ENCODE data around the gene RNF41. TPM values are rescaled to one million over a fixed set of nuclear protein-coding genes. Genes with fewer than 3 reads are reported as not detected.
A peak's percentile ranks its signal among the peaks of the same experiment; 100 is the strongest.

The RNF41 gene
- total RNA-seq, 1 donor: 131 TPM

DNA sequence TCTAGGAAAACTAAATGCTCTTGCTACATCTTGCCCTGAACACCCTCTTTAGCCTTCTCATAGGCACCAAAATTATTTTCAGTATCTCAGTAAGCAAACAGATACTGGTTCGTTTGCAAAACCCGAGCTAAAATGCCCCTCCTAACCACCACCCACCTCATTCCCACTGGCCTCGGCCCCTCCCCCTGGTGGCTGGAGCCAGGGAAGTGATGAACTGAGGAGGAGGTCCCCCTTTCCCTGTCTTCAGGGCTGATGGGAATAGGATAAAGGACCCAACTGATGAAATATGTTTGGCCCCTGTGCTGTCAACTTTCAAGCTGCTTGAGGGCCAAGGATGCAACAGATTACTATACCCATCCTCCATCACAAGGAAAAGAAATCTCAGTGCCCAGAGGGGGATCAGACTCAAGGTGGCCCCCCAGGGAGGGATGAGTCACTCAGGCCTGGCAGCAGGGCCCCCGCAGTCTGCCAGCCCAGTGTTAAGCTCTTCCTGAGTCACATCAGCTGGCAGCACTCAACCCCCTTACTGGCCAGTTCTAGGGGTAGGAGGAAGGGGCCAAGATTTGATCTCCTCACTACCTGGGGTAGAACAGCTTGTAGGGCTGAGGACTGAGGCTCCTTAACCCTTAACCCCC, 34.7 kb upstream of the RNF41 start:
- DNase-seq (ENCODE audit: low read depth): no peak
- peak overlapping the region; percentile 9 for H3K4me3 ChIP-seq (ENCODE audit: low read depth, low read length)
- TF ChIP-seq, protein P1, sequence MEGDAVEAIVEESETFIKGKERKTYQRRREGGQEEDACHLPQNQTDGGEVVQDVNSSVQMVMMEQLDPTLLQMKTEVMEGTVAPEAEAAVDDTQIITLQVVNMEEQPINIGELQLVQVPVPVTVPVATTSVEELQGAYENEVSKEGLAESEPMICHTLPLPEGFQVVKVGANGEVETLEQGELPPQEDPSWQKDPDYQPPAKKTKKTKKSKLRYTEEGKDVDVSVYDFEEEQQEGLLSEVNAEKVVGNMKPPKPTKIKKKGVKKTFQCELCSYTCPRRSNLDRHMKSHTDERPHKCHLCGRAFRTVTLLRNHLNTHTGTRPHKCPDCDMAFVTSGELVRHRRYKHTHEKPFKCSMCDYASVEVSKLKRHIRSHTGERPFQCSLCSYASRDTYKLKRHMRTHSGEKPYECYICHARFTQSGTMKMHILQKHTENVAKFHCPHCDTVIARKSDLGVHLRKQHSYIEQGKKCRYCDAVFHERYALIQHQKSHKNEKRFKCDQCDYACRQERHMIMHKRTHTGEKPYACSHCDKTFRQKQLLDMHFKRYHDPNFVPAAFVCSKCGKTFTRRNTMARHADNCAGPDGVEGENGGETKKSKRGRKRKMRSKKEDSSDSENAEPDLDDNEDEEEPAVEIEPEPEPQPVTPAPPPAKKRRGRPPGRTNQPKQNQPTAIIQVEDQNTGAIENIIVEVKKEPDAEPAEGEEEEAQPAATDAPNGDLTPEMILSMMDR (IDR thresholded peaks at IDR 0.05; ENCODE audit: insufficient read depth, low read depth, low read length): peak; percentile 22

DNA sequence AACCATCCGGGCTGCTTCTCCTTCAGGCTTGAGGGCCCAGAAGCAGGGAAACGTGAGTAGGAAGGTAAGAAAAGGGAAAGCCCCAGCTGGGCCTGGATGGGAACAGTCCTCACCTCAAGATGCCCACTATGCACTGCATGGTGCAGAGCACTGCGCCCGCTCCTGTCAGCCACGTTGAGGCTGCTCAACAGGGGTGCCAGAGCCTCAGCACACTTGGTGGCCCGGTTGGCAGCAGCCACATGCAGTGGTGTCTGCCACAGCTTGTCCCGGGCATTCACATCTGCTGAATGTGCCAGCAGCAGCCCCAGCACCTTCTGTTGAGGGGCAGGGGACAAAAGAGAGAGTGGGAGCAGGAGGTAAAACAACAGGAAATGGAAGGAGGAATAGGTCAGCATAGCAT, 33.9 kb upstream of the RNF41 start:
- TF ChIP-seq, protein P1 (IDR thresholded peaks at IDR 0.05; ENCODE audit: insufficient read depth, low read depth, low read length): no peak
- H3K4me3 ChIP-seq (ENCODE audit: low read depth, low read length): no peak overlapping the region
- DNase-seq (ENCODE audit: low read depth): no peak

DNA sequence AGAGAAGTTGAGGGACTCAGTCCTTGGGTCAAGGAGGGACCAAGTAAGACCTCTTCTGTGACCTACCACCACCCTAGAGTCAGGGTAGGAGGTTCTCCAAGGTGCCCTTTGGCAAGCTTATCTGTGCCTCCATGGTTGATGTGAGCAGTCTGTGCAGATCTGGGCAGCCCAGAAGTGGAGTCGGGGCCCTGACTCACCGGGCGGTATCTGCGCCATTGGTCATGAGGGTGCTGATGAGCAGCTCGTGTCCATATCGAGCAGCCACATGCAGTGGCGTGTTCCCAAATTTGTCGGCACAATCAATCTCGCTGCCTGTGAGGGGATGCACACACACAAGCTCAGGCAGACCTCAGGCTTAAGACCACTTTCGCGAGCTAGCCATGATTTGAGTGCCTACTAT, 31.4 kb upstream of the RNF41 start:
- TF ChIP-seq, protein P1 (IDR thresholded peaks at IDR 0.05; ENCODE audit: insufficient read depth, low read depth, low read length): no peak
- no peak for DNase-seq (ENCODE audit: low read depth)
- no peak overlapping the region for H3K4me3 ChIP-seq (ENCODE audit: low read depth, low read length)

DNA sequence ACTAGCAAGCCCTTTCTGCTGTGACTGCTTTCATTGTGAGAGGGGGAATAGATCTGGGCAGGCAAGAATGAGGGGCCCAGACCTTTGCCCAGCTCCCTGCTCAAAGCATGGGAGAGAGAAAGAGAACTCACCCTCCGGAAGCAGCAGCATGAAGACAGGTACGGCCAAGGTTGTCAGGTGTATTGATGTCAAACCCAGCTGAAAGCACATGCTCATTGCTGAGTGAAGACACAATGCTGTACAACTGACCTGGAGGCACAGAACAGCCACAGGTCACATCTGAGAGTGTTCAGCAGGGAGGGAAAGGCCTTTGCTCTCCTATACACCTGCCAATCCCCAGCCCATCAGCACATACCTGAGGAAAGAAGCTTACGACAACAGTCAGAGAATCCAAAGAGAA, 30.9 kb upstream of the RNF41 start:
- TF ChIP-seq, protein P1 (IDR thresholded peaks at IDR 0.05; ENCODE audit: insufficient read depth, low read depth, low read length): no peak
- no peak for DNase-seq (ENCODE audit: low read depth)
- H3K4me3 ChIP-seq (ENCODE audit: low read depth, low read length): no peak overlapping the region

DNA sequence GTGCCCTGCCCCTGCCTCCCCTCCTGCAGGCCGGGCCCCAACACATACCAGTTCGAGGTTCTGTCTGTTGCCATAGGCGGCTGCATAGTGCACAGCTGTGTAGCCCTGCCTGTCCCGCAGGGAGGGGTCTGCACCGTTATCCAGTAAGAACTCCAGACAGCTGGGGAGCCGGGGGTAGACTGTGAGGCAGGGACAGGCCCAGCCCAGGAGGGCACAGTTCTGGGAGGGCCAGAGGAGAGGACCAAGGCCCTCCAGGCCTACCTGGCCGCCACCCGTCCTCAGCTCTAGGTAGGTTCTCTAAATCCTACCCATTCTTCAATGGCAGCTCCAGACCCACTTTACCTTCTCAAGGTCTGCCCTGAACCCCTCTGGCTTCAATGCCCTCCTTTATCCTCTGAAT, 27.0 kb upstream of the RNF41 start:
- TF ChIP-seq, protein P1 (IDR thresholded peaks at IDR 0.05; ENCODE audit: insufficient read depth, low read depth, low read length): no peak
- DNase-seq (ENCODE audit: low read depth): no peak
- no peak overlapping the region for H3K4me3 ChIP-seq (ENCODE audit: low read depth, low read length)

DNA sequence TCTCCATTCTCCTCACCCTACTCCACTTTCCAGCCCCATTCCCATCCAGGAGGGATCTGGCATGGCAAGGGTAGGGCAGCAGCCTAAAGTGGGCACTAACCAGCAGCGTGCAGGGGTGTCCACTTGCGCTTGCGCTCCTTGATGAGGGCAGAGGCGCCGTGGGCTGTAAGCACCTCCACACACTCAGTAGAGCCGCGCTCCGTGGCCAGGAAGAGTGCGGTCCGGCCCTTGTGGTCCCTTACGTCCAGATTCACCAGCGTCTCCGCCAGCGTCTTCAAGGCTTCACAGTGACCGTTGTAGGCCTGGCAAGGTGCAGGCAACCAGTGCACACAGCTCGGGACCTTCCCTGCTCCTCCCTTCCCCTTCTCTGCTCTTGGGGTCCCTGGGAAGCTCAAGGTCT, 26.2 kb upstream of the RNF41 start:
- no peak overlapping the region for H3K4me3 ChIP-seq (ENCODE audit: low read depth, low read length)
- TF ChIP-seq, protein P1 (IDR thresholded peaks at IDR 0.05; ENCODE audit: insufficient read depth, low read depth, low read length): no peak
- no peak for DNase-seq (ENCODE audit: low read depth)

DNA sequence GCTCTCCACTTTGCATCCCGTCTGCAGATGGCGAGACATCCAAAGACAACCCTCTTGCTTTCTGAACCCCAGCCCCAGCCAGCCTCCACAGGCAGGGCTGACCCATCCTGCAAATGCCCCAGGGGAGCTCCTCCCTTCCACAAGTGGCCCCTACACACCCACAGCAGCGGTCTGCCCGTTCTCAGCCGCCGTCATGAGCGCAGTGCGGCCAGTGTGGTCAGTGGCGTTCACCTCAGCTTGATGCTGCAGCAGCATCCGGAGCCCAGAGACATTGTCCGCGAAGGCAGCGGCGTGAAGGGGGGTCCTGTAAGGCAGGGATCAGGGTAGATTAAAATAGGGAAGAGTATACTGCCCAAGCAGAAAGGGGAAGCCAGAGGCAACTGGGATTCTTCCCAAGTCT, 22.8 kb upstream of the RNF41 start:
- TF ChIP-seq, protein P1 (IDR thresholded peaks at IDR 0.05; ENCODE audit: insufficient read depth, low read depth, low read length): no peak
- no peak overlapping the region for H3K4me3 ChIP-seq (ENCODE audit: low read depth, low read length)
- DNase-seq (ENCODE audit: low read depth): no peak
